GM21619 (cell line): ENCODE results near the gene EBF3.

Experiments used
- ATAC-seq: cut with Tn5 transposase; IDR thresholded peaks from one replicate; pipeline ENCODE4 v1.9.1; 2021; ENCODE audit not compliant: unreplicated experiment

Gene EBF3

DNA sequence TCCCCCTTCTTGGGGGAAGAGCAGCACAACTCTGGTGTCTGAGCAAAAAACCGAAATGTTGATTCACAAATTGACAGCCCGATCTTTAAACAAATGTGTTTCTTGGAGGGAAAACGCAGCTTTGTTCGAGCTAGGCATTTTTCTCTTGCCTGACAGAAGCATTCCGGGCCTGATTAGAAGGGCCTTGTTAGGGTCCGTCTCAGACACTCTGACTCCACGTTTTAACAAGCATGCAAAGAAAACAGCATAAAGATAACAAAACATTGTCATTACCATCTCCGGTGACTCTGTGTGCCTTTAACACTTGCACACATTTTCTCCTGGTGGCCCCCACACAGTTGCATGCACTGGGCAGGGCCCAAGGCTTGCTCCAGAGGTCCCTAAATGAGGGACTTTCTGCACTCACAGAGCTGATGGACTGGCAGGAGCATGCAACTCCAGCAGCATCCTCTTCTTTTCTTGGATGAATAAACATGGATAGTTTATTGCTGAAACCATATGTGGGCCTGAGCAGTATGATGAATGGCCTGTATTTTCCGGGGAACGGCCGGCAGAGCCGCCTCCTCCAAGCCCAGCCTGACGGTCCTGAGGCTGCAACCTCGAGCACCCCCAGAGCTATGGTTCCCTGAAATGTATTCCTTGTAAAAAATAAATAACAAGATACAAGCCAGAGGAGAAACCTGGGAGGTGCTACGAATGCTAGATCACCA lies 50.9 kb downstream of the EBF3 start:
- ATAC-seq, result no peak

DNA sequence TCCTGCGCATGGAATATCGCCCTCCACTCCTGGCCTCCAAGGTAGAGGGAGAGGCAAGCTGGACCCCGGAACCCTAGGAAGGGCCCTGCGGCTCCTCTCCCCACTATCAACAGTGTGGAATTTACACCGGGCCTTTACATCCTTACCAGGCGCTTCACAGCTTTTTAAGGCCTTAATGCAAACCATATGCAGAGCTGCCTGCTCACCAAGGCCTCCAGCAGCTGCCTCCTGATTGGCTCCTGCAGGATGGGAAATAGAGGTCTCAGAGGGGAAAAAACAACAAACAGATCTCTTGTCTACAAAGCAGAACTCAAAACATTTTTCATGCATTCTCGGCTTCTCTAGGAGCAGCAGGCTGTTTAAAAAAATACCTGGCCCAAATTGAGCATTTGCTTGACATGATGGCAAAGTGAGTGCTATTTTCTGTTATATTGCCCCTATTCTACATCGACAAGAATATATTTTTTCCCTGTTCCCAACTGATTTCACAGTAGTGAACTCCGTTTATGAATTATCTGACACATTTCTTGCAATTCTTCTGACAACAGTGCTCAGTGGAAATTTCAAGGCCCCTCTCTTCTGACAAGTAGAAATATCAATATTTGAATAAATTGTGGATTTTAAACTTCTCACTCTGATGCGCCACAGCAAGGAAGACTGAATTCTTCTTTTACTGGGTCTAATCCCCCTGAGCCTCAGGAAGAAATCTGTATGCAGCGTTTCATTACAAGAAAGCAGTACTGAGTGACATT lies 51.7 kb downstream of the EBF3 start:
- ATAC-seq, result no peak

DNA sequence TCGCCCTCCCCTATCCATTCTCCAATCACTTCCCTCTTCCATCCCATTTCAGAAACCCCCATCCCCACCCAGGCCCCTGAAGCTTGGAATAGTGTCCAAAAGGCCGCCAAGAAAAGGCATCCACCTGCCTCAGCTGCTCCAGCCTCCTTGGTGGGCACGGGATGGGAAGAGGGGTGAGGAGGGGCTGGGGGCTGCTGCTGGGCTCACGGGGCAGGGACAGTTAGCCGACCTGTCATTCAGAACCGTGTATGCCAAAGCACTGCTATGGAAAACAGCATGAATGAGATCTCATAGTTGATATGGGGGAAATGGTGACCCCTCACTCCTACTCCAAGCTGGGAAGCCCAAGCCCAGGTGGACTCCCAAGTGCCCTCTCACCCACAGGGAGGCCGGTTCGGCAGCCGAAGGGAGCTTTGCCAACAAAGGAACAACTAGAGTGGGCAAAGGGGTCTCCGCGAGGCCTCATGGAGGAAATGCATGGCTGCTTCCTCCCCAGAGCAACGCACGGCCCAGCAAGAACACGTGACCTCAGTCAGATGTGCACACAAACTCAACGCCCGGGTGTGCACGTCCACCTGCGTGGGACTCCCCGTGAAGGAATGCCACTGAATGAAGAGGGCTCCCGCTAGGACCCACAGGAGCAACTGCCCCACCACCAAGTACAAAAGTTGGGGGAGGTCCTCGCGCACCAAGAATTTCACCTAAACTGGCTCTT lies 52.5 kb downstream of the EBF3 start:
- no peak for ATAC-seq

DNA sequence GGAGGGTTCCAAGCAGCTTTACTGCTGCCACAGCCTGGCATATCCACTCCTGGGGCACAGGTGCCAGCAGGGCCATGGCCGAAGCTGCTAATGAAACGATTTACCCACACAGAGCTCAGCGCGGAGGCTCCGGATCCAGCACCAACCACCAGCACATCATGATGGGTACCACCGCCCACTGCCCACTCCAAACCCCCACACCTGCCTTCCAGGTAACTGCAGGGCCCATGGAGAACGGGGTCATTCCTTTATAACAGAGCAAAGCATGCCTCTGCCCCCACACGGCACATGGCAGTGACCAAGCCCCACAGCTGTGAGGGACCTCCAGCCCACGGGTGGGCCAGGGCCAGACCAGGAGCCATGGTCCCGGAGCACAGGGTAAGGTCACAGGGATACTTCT lies 53.2 kb downstream of the EBF3 start:
- no peak for ATAC-seq

DNA sequence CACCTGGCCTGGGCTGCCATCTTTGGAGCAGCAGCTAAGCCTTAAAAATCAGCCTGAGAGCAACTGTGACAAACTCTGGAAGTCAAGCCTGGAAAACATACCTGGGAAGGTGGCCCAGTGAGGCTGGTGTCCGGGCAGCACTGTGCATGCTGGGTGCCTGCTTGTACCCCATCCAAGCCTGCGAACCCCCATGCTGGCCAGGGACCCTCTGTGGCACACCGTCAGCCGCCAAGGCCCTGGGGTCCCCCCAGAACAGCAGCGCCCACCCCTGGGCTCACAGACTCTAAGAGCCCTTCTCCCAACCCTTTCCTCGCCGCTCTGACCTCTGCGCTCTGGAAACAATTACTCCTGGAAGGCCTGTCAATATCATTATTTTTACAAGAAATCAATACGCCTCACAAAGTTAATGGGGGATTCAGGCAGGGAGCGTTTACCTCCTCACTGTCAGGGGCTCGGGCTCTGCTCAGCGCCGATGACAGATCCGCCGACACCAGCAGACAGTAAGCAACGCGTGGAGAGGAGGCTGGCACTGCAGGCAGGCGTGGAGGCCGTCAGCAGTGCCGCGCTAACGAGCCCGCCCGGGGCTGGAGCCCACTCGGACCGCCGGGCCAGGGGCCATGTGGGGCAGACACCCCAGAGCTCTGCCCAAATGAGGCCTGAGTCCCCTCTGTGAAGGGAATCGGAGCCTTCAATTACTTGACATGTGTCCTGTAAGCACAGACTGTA lies 54.4 kb downstream of the EBF3 start:
- ATAC-seq, result no peak

DNA sequence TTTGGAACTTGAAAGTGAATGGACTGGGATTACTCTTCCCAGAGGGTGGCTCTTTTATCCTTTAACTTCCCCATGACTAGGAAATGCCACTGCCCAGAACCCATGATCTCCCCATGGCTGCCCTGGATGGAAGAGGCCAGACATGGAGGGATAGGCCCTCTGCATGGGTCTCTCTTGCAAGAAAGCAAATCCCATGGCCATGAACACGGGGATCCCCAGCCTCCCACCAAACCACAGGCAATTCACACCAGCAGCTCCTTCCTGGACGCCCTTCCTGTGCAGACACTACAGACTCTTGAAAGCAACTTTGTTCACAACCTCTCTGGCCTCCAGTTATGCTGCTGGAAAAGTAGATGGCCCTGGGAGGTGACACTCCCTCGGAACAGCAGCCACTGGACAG lies 55.0 kb downstream of the EBF3 start:
- no peak for ATAC-seq

DNA sequence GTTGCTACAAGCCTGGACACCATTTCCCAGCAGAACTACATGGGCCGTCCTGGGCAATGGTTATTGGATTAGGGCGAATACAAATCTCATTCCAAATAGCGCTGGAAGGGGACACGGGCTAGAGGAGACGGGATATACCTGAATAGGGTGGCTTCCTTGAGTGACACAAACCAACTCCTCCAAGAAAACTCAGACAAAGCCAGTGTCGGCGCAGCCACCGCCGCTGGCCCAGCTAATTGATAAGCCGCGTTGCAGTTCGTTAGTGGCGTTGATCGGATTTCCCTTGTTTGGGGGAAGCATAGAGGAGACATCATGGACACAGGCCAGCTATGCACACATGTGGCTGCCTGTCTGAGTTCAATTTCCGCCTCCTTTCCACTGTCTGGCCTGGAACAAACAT lies 55.7 kb downstream of the EBF3 start:
- no peak for ATAC-seq

DNA sequence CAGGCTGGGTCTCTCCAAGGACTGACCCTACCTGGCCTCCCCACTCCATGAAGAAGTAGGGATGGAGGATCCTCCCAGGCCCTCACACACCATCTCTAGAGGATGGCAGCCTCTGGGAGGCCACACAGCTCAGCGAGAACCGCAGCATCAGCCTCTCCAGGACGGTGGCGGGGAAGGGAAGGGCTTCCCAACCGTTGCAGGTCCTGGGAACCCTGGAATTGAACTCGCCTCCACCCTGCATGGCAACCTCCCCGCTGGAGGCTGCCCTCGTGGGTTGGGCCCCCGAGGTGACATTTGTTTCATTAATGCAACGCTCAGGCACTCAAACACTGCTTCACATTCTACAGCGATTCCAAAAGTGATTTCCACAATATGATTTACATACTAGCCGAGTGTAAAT lies 58.5 kb downstream of the EBF3 start:
- ATAC-seq, result no peak

DNA sequence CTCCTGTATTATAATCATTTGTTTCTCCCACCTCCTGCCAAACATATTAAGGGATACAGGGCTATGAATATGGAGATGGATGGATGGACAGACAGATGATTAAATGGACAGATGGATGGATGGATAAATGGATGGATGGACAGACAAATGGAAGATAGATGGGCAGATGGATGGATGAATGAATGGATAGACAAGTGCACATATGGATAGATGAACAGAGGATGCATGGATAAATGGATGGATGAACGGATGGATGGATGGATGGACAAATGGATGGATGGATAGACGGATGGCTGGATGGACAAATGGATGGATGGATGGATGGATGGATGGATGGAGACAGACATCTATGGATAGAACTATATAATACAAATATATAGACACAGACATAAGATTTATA lies 59.8 kb downstream of the EBF3 start:
- ATAC-seq, result no peak

DNA sequence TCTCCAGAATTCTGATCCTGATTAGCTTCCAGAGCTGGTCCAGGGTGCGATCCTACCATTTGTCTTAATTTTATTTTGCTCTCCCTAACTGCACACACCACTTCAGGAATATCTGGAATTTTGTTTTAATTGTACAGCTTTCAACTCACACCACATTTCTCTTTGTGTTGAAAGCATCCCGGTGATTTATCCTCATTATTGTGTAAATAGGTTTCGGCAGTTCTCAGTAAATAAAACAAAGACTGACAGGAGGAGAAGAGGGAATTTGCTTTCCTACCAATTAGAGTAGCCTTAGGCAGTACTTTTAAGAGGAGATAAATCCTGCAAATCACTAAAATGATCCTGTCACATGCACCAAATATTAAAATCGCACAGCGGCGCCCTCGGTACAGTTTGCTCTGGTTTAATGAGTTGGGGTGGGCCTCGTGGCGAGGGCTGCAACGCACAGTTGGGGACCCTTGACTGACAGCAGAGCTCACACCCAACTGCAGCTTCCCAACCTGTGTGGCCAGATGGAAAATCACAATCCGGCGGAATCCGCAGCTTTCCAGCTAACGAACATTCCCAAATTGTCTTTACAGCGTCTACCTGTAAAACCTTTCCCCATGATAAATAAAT lies 62.6 kb downstream of the EBF3 start:
- no peak for ATAC-seq

DNA sequence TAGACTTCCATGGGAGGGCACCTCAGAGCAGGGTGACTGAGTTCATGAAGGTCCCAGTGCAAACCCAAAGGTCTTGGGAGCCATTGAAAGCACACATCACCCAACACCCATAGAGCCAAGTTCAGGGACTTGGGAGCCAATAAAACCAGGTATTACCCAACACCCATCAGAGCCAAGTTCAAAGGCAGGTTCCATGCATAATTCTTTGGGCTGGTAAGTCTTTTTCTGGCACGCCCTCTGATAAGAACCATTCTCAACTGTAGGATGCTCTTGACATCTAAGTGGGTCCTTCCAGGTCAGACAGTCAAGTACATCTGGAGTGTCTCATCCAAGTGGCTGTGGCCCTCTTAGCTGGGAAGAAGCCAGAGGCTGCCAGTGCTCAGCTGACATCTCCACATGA lies 63.2 kb downstream of the EBF3 start:
- ATAC-seq, result no peak

DNA sequence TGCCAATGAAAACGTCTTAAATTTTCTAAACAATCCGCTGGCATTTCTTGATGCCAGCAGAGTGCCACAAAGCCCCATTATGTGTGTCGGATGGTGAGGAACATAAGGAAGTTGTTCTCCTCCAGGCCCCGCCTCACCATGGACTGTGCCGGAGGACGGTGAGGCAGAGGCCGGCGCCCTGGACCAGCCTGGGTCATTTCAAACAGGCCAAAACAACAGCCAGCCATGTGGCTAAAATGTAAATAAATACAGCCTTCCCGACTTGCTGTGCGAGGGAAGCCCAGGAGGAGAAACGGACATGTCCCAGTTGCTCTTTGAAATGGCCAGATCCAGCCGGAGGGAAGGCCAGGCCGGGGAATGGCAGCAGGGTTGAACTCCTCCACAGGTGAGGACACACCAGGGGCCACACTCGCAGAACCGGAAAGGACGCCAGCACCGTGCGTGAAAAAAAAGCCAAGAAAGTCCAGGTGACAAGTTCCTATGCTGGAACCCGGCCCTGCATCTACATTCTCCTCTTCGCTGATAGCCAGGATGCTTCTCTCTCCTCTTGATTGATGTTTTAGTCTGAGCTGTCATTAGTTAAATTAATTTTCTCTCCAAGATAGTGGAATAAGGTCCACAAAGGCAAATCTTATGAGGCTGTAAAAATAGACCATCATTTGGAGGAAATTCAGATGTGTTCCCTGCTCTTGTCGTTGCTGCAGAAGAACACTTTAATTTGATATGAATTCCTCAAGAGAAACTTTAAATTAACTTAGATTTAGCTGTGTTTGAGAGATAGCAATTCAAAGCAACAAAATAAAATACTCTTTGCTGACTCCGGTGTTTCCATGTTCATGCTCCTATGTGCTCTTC lies 64.6 kb downstream of the EBF3 start:
- ATAC-seq, result no peak

DNA sequence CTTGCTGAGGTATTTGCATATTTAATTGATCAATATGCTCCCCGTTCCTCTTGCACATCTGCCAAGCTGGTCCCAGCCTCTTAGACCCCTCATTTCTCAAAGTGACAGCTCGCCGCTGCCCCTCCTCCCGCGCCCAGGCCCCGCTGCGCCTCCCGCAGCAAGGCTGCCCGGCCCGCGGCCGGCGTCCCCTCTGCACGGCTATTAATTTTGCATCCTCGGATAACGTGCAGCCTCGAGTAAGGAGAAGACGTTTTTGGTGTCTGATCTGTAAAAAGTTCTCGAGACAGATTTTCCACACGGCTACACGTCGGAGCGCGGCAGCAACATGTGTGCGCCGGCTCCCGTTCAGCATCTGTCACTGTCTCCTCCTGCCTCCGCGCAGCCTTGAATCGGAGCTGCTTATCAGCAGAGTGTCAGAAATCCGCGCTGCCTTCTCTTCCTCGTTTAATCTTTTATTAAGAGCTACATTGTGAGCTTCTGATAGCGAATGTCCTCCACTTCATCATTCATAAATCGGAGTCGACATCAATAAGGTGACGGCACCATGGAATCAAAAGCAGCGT lies 65.3 kb downstream of the EBF3 start:
- no peak for ATAC-seq

DNA sequence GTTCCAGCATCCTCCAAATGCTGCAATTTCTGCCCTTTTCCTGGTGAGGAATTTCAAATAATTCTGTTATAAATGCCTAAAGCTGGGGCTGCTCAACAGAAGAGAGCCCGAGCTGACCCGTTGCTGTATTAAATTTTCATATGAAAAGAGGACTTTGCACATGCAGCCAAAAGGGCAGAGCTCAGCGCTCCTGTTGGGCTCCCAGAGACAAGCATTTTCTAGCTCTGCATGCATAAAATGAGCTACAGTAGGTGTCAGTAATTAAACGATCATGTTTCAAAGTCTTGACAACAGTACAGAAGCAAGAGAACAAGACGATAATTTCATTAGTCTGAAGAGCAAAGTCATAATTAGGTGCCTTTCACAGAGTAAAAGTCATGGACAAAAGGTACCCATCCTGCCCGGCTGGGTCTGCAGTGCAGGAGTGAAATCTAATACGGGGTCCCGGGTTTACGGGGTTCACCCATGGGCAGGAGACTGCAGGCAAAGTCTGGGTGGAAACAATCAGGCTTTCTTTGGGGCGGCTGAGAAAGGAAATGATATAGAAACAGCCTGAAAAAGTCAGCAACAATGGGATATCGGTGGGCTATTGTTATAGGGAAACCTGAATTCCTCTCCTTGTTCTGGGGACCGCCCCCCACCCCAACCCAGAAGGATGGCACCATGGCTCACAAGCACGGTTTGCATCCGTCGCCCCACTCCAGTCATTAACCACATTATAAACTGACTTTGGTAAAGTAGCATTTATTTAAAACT lies 66.0 kb downstream of the EBF3 start:
- ATAC-seq, result no peak

DNA sequence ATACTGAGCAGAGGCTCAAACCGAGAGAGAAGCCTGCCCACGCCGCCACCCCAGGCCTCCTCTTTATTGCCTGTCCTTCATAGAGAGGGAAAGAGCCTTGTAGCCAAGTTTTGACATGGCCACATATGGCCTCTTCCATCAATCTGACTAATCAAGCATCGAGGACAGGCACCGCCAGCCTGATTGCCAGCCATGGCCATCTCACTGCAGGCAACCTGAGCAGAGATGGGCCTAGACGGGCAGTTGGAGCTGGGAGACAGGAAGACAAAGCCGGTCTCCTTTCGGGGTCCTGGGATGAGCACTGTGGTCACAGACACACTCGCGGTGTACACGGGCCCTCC lies 67.2 kb downstream of the EBF3 start:
- no peak for ATAC-seq

DNA sequence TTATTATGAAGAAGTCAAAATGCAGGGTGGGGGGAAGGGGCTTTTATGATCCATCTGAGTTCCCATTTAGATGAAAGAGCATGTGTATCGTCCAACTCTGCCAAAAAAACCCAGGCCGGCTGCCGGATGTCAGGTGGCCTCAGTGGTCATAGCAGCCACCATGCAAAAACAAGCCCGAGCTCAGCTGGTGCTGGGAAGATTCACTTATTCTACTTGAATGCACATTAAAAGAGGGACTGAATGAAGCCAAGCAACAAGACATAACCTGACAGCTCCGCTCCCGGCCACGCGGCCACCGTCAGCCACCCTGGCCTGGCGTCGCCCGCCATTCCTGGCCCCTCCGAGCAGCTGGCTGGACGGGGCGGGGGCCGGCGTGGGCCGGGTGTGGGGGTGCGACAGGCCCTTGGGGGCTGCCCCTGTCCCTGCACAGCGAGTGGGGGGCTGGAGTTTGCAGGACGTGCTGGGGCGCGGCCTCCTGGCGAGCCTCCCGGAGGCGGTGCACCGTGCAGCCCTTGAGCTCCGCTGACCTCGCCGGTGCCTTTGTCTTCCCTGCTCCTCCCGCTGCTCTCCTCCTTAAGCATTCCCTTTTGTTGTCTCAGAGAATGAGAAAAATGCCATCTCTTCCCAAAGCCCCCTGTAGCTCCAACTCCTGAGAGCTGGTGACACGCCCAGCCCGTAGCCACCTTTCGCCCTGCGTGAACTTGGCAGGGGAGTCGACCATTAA lies 67.8 kb downstream of the EBF3 start:
- ATAC-seq, result no peak

DNA sequence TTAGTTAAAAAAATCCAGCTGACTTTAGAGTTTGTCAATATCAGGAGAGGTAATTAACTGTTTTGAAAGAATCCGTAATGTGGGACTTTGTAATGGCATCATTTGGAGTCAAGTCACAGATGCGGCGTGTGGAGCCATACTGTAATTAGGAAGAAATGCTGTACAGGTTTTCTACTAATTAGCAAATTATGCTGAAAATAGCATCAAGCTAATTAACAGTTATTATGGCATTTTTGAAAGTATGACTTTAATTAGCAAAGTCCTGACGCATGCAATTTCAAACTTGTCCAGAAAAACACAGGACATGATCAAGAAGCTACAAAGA lies 68.3 kb downstream of the EBF3 start:
- ATAC-seq, result no peak

DNA sequence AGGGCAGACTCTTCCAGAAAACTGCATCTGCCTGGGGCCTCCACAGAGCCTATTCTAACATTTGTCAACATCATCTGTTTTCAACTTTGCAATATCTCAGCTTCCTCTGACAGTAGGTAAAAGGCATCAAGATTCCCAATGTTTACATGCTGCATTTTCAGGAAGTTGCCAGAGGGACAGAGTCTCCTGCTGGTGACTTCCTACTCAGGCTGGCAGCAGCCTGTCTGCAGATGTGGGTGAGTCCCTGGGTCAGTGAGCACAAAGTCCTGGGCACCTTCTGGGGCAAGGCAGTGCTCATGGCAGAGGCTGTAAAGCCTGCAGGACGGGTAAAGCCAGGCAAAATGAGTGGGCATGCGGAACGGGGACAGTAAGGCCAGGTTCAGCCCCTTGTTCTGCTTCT lies 69.4 kb downstream of the EBF3 start:
- no peak for ATAC-seq
